Glomerular endothelial cell (primary cell): ENCODE data around the gene MYOZ3. TPM values are rescaled to one million over a fixed set of nuclear protein-coding genes. Genes with fewer than 3 reads are reported as not detected.

Experiments
- DNase-seq: peaks from one replicate; pipeline ENCODE4 v3.0.0-alpha.2; 2011; ENCODE audit warnings: low read depth, low spot score; ENCODE audit errors: extremely low read depth
- total RNA-seq: library from RNA; depleted of rRNA; stranded (reverse); fragments of >200 nt; gene quantifications from 2 replicates; pipeline ENCODE4 v1.2.3, GENCODE V29; 2015

Gene MYOZ3
- total RNA-seq, 1 donor from 2014 or later: 0.93 TPM

DNA sequence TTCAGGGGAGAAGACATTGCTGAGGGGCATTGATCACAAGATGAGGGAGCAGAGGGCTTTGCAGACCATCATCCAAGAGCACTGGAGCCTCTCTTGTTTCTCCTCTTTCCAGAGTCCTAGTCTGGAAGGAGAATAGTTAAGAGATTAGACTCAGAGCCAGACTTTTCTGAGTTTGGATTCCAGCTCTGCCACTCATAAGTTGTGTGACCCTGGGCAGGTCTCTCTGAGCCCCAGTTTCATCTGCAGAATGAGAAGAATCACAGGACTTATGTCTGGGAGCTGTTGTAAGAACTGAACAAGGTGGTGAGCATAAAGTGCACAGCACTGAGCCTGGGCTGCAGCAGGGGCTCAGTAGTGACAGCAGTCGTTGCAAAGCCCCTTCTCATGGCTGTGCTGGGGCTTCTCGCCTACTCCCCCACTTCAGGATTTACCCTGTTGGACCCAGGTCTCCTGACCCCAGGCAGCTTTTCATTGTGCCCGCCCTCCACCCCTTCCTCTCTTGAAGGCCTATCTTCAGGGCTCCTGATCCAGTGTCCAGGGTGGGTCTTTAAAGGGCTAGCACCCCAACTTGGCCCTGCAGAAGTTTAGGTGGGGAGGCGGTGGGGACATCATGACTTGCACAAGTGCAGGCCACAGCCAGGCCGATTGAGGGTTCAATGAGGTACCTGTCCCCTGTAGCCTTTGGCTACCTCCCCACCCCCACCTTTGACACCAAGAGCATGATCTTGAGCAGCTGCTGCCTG lies 19.1 kb upstream of the MYOZ3 start:
- DNase-seq: no peak

DNA sequence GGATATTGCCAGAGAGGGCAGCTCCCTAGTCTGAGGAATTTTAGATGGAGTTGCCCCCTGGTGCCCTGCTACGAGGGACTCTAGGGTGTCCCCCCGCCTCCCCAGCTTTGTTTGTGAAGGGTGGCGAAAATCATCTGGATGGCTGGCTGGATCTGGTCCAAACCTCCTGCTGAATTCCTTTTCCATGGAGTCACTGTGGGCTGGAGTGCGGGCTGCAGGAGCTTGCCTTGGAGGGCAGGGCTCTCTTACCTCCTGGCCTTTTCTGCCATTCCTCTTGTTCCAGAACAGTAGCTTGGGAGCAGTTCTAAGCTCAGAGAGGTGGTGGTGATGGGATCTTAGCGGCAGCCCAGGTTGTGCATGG lies 18.5 kb upstream of the MYOZ3 start:
- DNase-seq: no peak

DNA sequence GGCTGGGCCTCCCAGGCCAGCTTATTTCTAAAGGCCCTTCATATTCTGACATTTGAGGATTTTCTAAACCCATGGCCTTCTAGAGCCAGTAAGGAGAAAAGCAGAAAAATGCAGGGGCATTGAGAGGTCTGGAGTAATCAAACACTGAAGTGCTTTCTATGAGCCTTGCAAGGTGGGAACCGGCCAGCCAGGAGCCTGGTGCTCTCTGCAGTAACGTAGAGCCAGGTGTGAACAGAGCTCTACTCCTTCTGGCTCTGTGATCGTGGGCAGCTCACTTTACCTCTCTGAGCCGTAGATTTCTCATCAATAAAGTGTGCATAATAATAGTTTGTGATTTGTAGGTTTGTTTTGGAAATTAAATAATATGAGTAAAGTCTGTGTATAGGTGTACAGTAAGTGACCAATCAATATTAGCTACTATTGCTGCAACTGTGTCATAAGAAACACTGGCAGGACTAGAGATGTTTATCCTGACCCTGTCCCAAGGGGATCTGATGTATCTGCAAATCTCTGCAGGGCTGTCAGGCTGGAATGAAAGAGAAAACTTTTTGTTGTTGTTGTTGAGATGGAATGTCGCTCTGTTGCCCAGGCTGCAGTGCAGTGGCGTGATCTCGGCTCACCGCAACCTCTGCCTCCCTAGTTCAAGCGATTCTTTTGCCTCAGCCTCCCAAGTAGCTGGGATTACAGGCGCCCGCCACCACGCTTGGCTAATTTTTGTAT lies 17.9 kb upstream of the MYOZ3 start:
- DNase-seq: no peak

DNA sequence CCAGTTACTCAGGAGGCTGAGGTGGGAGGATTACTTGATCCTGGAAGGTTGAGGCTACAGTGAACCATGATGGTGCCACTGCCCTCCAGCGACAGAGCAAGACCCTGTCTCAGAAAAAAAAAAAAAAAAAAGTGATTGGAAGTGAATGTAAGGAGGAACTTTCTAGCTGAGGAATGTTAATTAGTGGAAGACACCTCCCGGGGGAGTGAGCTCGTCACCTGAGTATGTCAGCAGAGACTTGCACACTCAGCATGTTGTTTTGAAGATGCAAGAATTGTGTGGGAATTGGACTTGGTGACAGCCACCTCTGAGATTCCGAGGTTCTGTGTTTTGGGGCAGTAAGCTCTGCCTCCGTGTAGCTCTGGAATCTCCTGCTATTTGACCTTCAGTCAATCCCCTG lies 17.0 kb upstream of the MYOZ3 start:
- DNase-seq: no peak

DNA sequence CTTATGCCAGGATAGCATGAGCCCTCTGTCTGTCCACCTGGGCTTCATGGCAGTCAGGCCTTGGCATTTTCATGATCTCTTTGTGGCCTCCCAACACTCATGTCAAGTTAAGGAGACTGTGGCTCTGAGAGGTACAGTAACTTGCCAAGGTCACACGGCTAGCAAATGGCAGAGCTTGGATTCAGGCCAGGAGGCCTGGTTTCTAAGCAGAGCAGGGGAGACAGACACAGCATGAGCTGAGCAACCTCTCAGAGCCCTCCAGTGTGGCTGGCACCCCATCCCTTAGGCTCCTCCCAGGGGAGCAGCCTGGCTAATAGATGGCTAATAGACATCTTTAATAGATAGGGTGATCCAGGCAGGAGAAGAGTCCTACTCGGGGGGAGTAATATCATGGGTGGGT lies 16.5 kb upstream of the MYOZ3 start:
- no peak for DNase-seq

DNA sequence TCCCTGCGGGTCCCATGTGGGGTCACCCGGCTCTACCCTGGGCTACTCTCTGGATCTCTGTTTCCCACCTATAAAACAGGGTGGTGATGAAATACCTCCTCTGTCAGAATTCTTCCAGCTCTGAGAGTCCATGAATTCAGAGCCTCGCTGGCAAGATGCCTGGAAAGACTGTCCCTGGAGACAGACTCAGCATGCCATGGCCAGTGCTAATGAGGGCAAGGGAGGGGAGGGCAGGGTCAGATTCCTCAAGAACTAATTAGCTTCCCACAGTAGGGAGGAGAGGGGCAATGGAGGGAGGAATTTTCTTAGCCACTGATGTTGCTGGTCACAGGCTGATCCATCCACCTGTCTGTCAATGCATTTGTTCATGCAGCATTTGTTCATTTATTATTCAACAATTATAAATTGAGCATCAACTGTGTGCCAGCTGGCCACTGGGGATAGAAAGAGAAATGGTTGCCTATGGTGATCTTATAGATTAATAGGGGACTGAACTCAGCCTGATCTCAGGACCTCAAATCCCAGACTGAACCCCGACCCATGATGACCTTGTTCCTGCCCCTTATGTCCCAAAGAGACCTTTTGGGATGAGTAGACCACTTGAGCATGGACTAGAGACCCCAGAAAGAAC lies 15.9 kb upstream of the MYOZ3 start:
- no peak for DNase-seq

DNA sequence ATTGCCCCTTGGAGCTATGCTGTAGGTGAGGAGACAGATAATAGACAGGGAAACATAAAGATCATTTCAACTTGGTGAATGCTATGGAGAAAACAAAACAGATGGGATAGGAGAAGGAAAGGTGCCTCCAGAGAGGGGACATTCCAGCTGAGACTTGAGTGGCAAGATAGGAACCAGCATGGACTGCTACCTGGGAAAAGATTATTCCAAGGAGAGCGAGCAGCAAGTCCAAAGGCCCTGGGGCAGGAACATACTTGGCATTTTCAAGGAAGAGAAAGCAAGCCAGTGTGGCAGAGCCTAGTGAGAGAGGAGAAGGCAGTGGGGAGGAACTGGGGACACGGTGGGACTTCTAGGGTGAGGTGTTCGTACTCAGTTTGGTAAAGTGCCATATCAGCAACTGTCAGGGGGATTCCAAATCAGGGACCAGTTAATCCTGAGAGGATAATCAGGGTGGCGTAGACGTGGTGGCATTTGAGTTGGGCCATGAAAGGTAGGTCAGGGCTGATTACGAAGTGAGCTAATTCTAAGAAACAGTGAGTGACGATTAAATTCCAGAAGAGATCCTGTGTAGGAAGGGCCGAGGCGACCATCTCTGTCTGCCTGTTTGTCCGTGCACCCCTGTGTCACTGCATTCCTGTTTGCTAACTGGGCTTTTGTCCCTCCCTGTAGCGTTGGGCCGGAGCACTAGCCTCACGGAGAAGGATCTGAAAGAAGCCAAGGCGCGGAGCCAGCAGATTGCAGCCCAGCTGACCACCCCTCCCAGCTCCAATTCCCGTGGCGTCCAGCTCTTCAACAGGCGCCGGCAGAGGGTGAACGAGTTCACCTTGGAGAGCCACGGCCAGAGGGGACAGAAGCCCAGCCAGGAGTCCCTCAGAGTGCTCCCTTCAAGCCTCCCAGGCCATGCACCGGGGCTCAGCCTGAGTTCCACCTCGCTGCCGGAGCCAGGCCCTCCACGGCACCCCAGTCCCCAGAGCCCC lies 13.5 kb upstream of the MYOZ3 start:
- DNase-seq: no peak

DNA sequence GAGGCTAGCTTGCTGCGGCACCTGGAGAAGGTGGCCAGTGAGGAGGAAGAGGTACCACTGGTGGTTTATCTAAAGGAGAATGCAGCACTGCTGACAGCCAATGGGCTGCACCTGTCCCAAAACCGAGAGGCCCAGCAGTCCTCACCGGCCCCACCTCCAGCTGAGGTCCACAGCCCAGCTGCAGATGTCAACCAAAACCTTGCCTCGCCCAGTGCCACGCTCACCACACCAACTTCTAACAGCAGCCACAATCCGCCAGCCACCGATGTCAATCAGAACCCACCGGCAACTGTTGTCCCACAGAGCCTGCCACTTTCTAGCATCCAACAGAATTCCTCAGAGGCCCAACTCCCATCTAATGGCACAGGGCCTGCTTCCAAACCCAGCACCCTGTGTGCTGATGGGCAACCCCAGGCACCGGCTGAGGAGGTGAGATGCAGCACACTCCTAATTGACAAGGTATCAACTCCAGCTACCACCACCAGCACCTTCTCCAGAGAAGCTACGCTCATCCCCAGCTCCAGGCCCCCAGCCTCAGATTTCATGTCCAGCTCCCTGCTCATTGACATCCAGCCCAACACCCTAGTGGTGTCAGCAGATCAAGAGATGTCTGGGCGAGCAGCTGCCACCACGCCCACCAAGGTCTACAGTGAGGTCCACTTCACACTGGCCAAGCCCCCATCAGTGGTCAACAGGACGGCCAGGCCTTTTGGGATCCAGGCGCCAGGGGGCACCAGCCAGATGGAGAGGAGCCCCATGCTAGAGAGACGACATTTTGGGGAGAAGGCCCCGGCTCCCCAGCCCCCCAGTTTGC lies 12.6 kb upstream of the MYOZ3 start:
- DNase-seq: no peak

DNA sequence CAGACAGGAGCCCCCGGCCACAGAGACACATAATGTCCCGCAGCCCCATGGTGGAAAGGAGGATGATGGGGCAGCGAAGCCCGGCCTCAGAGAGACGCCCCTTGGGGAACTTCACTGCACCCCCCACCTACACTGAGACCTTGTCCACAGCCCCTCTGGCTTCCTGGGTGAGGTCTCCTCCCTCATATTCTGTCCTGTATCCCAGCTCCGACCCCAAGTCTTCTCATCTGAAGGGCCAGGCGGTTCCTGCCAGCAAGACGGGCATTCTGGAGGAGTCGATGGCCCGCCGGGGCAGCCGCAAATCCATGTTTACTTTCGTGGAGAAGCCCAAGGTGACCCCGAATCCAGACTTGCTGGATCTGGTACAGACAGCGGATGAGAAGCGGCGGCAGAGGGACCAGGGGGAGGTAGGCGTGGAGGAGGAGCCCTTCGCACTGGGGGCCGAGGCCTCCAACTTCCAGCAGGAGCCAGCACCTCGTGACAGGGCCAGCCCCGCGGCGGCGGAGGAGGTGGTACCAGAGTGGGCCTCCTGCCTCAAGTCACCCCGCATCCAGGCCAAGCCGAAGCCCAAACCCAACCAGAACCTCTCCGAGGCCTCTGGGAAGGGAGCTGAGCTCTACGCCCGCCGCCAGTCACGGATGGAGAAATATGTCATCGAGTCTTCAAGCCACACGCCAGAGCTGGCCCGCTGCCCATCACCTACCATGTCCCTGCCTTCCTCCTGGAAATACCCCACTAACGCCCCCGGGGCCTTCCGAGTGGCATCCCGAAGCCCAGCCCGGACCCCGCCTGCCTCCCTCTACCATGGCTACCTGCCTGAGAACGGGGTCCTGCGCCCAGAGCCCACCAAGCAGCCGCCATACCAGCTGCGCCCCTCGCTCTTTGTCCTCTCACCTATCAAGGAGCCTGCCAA lies 11.7 kb upstream of the MYOZ3 start:
- DNase-seq: no peak

DNA sequence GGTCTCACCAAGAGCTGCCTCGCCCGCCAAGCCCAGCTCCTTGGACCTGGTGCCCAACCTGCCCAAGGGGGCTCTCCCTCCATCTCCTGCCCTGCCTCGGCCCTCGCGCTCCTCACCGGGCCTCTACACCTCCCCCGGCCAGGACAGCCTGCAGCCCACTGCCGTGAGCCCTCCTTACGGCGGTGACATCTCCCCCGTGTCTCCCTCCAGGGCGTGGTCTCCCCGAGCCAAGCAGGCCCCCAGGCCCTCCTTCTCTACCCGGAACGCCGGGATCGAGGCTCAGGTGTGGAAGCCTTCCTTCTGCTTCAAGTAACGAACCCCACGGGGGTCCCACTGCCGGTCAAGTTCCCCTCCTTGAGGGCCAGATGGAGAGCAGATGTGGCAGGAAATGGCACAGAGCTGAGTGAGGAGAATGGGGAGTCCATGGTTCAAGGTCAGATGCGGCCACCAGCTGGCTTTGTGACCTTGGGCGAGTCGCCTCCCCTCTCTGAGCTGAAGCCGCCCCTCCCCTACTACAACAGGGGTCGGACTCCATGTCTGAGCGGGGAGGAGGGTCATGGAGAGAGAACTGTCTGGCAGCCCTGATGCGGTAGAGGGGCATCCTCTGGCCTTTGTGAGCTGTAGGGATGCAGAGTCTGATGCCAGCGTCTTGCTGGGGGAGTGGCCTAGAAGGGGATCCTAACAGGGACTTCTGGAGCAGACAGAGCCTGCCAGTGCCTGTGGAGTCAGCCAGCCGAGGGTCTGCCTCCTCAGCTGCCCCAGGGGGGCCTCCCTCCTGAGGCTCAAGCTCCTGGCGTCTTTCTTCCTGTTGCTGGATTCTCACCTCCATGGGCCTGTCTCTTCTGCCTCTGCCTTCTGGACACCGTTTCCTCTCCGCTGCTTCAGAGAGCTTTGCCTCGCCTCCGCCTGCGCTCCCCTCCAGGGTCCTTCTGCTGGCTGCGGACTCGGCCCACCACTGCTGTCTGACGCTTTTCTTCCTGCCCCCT lies 10.7 kb upstream of the MYOZ3 start:
- no peak for DNase-seq

DNA sequence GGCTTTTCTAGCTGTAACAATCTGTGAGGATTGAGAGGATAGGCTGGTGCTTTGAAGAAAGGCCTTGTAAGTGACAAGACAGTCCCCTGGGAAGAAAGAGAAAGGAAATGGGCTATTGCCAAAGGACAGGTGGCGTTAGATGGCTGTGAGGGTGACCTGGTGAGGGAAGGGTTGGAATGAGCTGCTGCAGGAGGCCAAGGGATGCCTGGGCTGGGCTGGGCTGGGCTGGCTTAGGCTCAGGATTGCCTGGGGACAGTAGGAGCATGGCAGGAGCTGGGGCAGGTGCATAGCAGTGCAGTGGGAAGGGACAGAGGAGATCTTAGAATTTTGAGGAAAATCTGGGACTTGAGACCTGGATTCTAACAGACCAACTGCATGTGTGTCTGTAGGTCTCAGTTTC lies 9.7 kb upstream of the MYOZ3 start:
- no peak for DNase-seq

DNA sequence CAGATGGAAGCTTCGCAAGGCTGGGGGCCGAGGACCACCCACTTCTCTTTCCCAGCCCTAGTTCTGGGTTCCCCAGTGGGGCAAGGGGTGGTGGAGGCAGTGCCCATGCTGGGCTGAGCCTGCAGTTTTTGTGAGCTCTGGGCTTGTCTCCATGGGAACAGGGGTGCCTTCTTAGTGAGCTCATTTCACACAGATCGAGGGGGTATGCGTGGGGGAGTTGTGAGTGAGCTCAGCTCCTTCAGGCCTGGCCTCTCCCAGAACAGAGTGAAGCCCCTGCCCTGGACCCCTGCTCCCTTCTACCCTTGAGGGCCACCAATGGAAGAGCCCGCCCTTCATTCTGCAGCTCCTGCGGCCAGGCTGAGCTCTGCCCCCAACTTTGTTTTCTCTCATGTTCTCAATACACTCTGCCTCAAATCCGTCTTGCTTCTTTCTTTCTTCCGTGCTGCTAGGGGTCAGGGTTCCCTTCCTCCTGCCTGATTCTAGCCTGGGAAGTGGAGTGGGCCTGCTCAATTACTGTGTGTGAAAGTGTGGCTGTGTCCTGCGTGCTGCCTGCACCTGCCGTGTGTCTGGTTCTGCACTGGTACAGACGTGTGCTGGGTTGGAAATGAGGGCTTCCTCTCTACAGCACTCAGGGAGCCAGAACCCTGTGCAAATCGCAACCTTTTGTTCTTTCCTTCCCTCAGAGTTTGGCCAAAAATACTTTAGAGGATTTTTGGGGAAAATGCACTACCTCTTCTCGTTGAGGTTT lies 9.0 kb upstream of the MYOZ3 start:
- no peak for DNase-seq

DNA sequence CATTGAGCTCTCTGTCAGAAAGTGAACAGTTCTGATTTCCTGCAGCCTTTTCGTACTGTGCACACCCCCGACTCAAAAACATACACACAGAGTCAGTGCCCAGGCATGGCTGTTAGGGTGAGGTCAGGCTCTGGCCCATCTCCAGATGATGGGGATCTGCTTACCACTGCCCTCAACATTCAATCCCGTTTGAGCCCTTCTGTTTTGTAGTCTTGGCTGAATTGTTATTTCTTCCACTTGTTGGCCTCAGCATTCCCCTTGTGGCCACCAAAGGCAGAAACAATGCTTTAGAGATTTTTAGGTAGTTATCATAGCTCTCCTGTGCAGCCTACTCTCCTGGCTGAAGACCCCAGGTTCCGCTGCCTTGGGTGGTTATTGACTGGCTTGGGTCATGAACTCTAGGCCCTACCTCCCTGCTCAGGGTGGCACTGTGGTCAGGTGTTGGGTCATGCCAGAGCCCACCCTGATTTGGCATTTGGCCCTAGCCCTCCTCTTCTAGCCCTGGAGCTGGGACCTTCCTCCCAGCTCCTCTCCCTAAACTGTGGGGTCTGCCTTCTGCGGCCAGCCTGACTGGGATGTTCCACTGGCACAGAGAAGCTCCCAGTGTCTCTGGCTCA lies 7.8 kb upstream of the MYOZ3 start:
- no peak for DNase-seq

DNA sequence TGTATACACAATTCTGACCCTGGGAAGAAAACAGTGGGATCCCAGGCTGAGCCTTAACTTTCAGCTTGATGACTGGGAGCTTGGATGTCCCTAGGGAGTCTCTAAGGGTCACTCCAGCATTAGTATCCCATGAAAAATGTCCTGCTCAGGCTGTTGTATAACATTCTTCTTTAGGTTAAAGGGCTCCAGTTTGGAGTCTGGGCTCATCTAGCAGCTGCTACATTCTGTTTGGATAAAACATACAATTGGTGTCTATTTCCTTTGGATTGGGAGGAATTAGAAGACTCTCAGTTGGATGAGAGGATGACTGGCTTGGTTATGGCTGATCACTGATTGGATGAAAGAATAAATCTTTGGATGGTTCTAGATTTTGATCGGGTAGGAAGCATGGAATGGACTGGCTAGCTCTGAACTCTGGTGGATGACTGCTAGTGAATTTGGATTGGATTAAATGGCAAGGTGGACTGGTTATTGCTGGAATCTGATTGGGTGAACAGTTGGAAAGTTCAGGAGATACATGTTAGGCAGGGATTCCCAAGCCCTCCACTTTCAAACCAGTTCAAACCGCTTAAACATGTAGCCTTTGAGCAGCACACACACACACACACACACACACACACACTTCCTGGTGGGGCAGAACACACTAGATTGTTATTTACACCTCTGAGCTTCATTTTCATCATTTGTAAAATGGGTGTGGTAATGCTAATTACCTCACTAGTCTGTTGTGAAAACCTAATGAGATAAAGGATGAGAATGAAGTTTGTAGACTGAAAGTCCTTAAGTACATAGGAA lies 7.1 kb upstream of the MYOZ3 start:
- DNase-seq: no peak

DNA sequence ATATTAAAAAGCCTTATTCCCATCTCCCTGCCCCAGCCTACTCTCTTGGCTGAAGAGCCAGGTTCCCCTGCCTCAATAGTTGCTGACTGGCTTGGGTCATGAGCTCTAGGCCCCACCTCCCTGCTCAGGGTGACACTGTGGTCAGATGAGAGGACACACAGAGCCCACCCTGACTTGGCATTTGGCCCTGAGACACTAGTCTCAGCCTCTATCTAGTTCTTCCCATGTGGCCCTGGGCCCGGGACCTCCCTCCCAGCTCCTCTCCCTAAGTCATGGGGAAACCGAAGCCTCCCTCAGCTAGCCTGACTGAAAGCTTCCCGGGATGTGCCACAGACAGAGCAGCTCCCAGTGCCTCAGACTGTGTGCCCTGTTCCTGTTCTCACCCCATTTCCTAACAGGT lies 5.8 kb upstream of the MYOZ3 start:
- no peak for DNase-seq
